Endothelial cell of umbilical vein (primary cell): ENCODE measurements around the gene COL4A2. TPM values are rescaled to one million over a fixed set of nuclear protein-coding genes. Genes with fewer than 3 reads are reported as not detected.

Experiments used
- BruUV-seq: library from RNA; stranded (reverse); fragments of 400-500 nt; replicated peaks from 2 replicates; lab custom pipeline; 2021; lab: Mats Ljungman, UMichigan
- CTCF ChIA-PET: fragments of 300-600, 350-600 bp; sonication (Branson Sonifier 250); formaldehyde crosslinking; loops from one replicate; lab custom pipeline; 2021; ENCODE audit warnings: antibody characterized with exemption, inconsistent platforms; lab: Charles Lee
- POLR2A ChIA-PET: fragments of 300-600, 350-600 bp; sonication (Branson Sonifier 250); formaldehyde crosslinking; loops from one replicate; lab custom pipeline; 2021; ENCODE audit warnings: antibody characterized with exemption, inconsistent platforms; lab: Charles Lee
- DNase-seq: peaks from one replicate; pipeline ENCODE4 v3.0.0-alpha.2; 2011; ENCODE audit warnings: low read depth, low spot score
- FAIRE-seq: peaks from 2 replicates; lab custom pipeline; 2011; peaks lifted over from hg19 to GRCh38; lab: Jason Lieb, UNC
- H2AFZ ChIP-seq: 2 replicates; pipeline ENCODE4 v1.6.0; 2012; ENCODE audit warnings: low read depth, low read length, control low read depth, inconsistent platforms
- H3K27ac ChIP-seq: 2 replicates; pipeline ENCODE4 v1.5.1; 2011; ENCODE audit warnings: low read depth, mild to moderate bottlenecking, control low read depth, low read length, moderate library complexity; ENCODE audit not compliant: insufficient read depth
- H3K27me3 ChIP-seq, 2 experiments: 2 replicates each; pipeline versions ENCODE4 v1.6.0 to v1.6.1; 2011; ENCODE audit warnings: low read length in 2 of 2, mixed read lengths in 1 of 2; ENCODE audit not compliant: control insufficient read depth in 2 of 2, insufficient read depth in 2 of 2
- H3K36me3 ChIP-seq, 2 experiments: 2 replicates in 1 of 2; 3 replicates in 1 of 2; pipeline ENCODE4 v1.5.1; 2011; ENCODE audit warnings: low read length in 2 of 2, mild to moderate bottlenecking in 1 of 2, moderate library complexity in 1 of 2; ENCODE audit not compliant: control insufficient read depth in 2 of 2, insufficient read depth in 2 of 2; ENCODE audit errors: extremely low read depth in 1 of 2
- H3K4me1 ChIP-seq: 3 replicates; pipeline ENCODE4 v1.5.1; 2011; ENCODE audit warnings: mild to moderate bottlenecking, low read length; ENCODE audit not compliant: control insufficient read depth, insufficient read depth; ENCODE audit errors: extremely low read depth
- H3K4me2 ChIP-seq: 2 replicates; pipeline ENCODE4 v1.6.1; 2011; ENCODE audit warnings: low read length, control low read depth, mixed read lengths; ENCODE audit not compliant: insufficient read depth
- H3K4me3 ChIP-seq, 3 experiments: fragments of 200-600 bp in 1 of 3; sonication (generic), shearing (Covaris generic) in 1 of 3; replicated peaks in 1 of 3; 2 replicates each; pipeline ENCODE4 v1.5.1; 2011 to 2016; ENCODE audit warnings: control low read depth in 3 of 3, low read length in 3 of 3, mild to moderate bottlenecking in 2 of 3, inconsistent platforms in 1 of 3, low read depth in 1 of 3, moderate library complexity in 1 of 3; ENCODE audit not compliant: insufficient read depth in 1 of 3
- H3K79me2 ChIP-seq: 2 replicates; pipeline ENCODE4 v1.6.0; 2012; ENCODE audit warnings: low read length, inconsistent platforms; ENCODE audit not compliant: control insufficient read depth, insufficient read depth
- H3K9ac ChIP-seq: replicated peaks from 2 replicates; pipeline ENCODE3; 2011; ENCODE audit warnings: low read length, control low read depth; ENCODE audit not compliant: insufficient read depth; ENCODE audit errors: extremely low read depth
- H3K9me1 ChIP-seq: replicated peaks from 3 replicates; pipeline ENCODE4 v1.6.0; 2011; ENCODE audit warnings: mild to moderate bottlenecking, low read length; ENCODE audit not compliant: control insufficient read depth, insufficient read depth; ENCODE audit errors: extremely low read depth
- H3K9me3 ChIP-seq: replicated peaks from 2 replicates; pipeline ENCODE4 v1.5.1; 2012; ENCODE audit warnings: low read length, inconsistent platforms; ENCODE audit not compliant: control insufficient read depth, insufficient read depth
- H4K20me1 ChIP-seq: replicated peaks from 2 replicates; pipeline ENCODE3; 2011; ENCODE audit warnings: mild to moderate bottlenecking, low read length; ENCODE audit not compliant: control insufficient read depth, insufficient read depth; ENCODE audit errors: extremely low read depth
- EZH2 ChIP-seq: IDR thresholded peaks from 2 replicates; pipeline ENCODE4 v1.6.1; 2012; ENCODE audit warnings: borderline replicate concordance, low read depth, mild to moderate bottlenecking, moderate library complexity, low read length, inconsistent platforms; ENCODE audit not compliant: severe bottlenecking
- FOS ChIP-seq: IDR thresholded peaks from 2 replicates; pipeline ENCODE4 v1.6.1; 2011; ENCODE audit warnings: mild to moderate bottlenecking, low read length, moderate library complexity, borderline replicate concordance; ENCODE audit not compliant: insufficient read depth
- GATA2 ChIP-seq: IDR thresholded peaks from 2 replicates; pipeline ENCODE4 v1.7.0; 2011; ENCODE audit warnings: low read depth, mild to moderate bottlenecking, moderate library complexity, mixed read lengths, low read length; ENCODE audit not compliant: insufficient read length, insufficient read depth
- JUN ChIP-seq: IDR thresholded peaks from 2 replicates; pipeline ENCODE4 v1.6.1; 2011; ENCODE audit warnings: borderline replicate concordance, low read depth; ENCODE audit not compliant: insufficient read length, insufficient read depth
- MYC ChIP-seq: IDR thresholded peaks from one replicate; pipeline ENCODE4 v1.6.1; 2011; ENCODE audit warnings: mild to moderate bottlenecking, low read depth, low read length
- POLR2A ChIP-seq: IDR thresholded peaks from 2 replicates; pipeline ENCODE4 v1.6.1; 2012; ENCODE audit warnings: low read depth, mild to moderate bottlenecking, control low read depth, low read length
- POLR2AphosphoS5 ChIP-seq: IDR thresholded peaks from 2 replicates; pipeline ENCODE4 v1.6.1; 2012; ENCODE audit warnings: low read depth, mild to moderate bottlenecking, control low read depth, low read length, moderate library complexity; ENCODE audit not compliant: insufficient read depth
- dilution Hi-C: fragments of 300-500 bp; cut with MboI; formaldehyde crosslinking; loops from one replicate; pipeline ENCODE4 v1.15.0; 2019; ENCODE audit warnings: low sequenced_read_pairs; ENCODE audit not compliant: extremely low pct_ligation_motif_present
- intact Hi-C: fragments of 100-400 bp; cut with micrococcal nuclease; formaldehyde crosslinking; loops from one replicate; pipeline ENCODE4 v1.10.0; 2022
- polyA plus RNA-seq, 4 experiments: library from polyadenylated mRNA; depleted of rRNA in 3 of 4; stranded (reverse) in 3 of 4; unstranded in 1 of 4; fragments of >200 nt; gene quantifications; 2 replicates each; pipeline versions ENCODE4 v1.2.1 to v1.2.3, GENCODE V29; 2011 to 2012; ENCODE audit warnings: missing spikeins in 1 of 4
- total RNA-seq: library from RNA; stranded (reverse); gene quantifications from 2 replicates; pipeline ENCODE4 v1.2.3, GENCODE V29; 2021
- TF ChIP-seq, protein P1 (sequence below), 2 donors: IDR thresholded peaks; 1 replicate in 1 of 2; 2 replicates in 1 of 2; pipeline ENCODE4 v1.5.1; 2011; ENCODE audit warnings: low read length in 2 of 2, mild to moderate bottlenecking in 2 of 2, moderate library complexity in 2 of 2, control low read depth in 1 of 2, inconsistent platforms in 1 of 2, low read depth in 1 of 2; ENCODE audit not compliant: insufficient read depth in 1 of 2; ENCODE audit errors: extremely low read depth in 1 of 2
- TF ChIP-seq, protein P2 (sequence below): IDR thresholded peaks from 2 replicates; pipeline ENCODE4 v1.6.1; 2011; ENCODE audit not compliant: insufficient read depth, insufficient read length

The COL4A2 gene
- total and polyA plus RNA-seq, 2 donors (not counting 3 experiments of a cell fraction or from before 2014, with no cell fraction given), result 792 to 940 TPM

DNA sequence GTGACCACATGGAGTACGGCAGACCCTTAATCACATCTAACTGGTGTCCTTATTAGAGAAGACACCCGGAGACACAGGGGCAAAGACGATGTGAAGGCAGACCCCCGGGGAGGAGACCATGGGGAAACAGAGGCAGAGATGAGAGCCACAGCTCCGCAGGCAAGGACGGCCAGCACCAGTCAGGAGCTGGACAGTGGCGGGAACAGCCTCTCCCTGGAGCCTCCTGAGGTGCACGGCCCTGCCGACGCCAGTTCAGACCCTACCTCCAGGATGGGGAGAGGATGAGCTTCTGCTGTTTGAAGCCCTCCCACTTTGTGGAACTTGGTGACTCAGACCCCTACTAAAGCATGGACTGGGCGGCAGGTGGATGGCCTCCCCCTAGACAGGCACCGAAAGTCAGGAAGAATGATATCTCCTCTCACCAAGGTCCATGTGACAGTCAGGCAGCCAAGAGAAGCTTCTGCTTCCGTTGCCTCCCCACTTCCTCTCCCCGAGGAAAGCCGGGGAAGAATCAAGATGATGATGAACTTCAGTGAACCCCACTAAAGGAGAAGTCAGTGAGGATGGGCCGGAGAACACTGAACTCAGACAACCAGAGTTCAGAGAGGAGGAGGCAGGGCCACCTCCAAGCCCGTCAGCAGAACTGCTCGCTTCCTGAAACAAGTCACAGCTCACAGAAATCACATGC, 229.1 kb downstream of the COL4A2 start:
- Histone ChIP-seq H3K79me2 (no peaks in the 10 kb centered on the region), H3K9me1 (no peaks in the 10 kb centered on the region), H3K9me3 (no peaks in the 10 kb centered on the region), H3K4me2 (no peak overlapping the region), H3K4me1 (no peaks in the 10 kb centered on the region), H3K36me3 (no peaks in the 10 kb centered on the region), H4K20me1 (no peaks in the 10 kb centered on the region), H2AFZ (no peak overlapping the region), H3K27me3 (no peaks in the 10 kb centered on the region), H3K4me3 (no peak overlapping the region), H3K9ac (no peak overlapping the region), H3K27ac (no peak overlapping the region)
- BruUV-seq, result no TSS peak
- dilution Hi-C loops (no loop called here), intact Hi-C loops (no loop called here)
- ChIA-PET CTCF (interaction anchor here (0.6 to 1.4 kb wide), 2 partner anchors 13 to 126 kb away, joined by 4 read pairs; no protein-coding TSS in a partner anchor), POLR2A (interaction anchor here (0.5 kb wide), 1 partner anchor 21 kb away, joined by 8 read pairs; no protein-coding TSS in a partner anchor)
- DNase-seq (no peak), FAIRE-seq (no peak)
- TF ChIP-seq EZH2, result no peak

DNA sequence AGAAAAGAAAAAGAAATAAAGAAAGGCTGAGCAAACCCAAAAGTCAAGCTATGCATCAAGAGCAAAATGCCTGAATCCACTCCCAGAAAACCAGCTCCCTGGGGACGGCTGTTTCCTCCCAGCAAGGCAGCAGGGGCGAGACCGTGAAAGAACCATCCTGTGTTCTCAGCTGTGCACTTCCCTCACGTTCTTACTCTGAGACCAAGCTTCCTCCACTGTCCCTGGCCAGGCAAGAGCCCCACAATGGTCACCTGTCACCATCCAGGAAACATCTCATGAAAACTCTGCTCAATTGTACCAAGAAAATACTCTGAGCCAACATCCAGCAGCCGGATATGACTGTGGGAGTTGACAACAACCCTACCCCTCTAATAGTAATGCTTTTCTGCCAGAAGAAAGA, 231.5 kb downstream of the COL4A2 start:
- no peak for DNase-seq
- CTCF ChIA-PET, result interaction anchor here (0.8 kb wide), 1 partner anchor 21 kb away, joined by 3 read pairs; no protein-coding TSS in a partner anchor
- no peak for FAIRE-seq
- Histone ChIP-seq H3K79me2 (no peaks in the 10 kb centered on the region), H3K9me3 (no peaks in the 10 kb centered on the region), H3K4me1 (no peaks in the 10 kb centered on the region), H3K27ac (no peak overlapping the region), H3K4me2 (no peak overlapping the region), H4K20me1 (no peaks in the 10 kb centered on the region), H3K9ac (no peak overlapping the region), H3K36me3 (no peaks in the 10 kb centered on the region), H3K4me3 (no peak overlapping the region), H3K27me3 (no peaks in the 10 kb centered on the region), H3K9me1 (no peaks in the 10 kb centered on the region), H2AFZ (no peak overlapping the region)
- dilution Hi-C loops, result no loop called here
- TF ChIP-seq GATA2, result no peak
- TF ChIP-seq, protein P1, sequence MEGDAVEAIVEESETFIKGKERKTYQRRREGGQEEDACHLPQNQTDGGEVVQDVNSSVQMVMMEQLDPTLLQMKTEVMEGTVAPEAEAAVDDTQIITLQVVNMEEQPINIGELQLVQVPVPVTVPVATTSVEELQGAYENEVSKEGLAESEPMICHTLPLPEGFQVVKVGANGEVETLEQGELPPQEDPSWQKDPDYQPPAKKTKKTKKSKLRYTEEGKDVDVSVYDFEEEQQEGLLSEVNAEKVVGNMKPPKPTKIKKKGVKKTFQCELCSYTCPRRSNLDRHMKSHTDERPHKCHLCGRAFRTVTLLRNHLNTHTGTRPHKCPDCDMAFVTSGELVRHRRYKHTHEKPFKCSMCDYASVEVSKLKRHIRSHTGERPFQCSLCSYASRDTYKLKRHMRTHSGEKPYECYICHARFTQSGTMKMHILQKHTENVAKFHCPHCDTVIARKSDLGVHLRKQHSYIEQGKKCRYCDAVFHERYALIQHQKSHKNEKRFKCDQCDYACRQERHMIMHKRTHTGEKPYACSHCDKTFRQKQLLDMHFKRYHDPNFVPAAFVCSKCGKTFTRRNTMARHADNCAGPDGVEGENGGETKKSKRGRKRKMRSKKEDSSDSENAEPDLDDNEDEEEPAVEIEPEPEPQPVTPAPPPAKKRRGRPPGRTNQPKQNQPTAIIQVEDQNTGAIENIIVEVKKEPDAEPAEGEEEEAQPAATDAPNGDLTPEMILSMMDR (IDR thresholded peaks at IDR 0.05; ENCODE audit: extremely low read depth in 1 of 2, insufficient read depth in 1 of 2, low read depth in 1 of 2, low read length in 2 of 2), result no peak
- TF ChIP-seq, protein P2, sequence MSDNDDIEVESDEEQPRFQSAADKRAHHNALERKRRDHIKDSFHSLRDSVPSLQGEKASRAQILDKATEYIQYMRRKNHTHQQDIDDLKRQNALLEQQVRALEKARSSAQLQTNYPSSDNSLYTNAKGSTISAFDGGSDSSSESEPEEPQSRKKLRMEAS, result no peak
- TF ChIP-seq JUN, result no peak
- no peak for TF ChIP-seq MYC
- TF ChIP-seq POLR2A, result no peak
- no peak for TF ChIP-seq EZH2
- no peak for TF ChIP-seq POLR2AphosphoS5
- TF ChIP-seq FOS, result no peak
- intact Hi-C loops, result no loop called here
- POLR2A ChIA-PET, result no interaction called here
- BruUV-seq, result no TSS peak
